ENCODE data around the gene AHSP.

AHSP gene

GRCh38 chr16:31485571-31485970 lies 42.1 kb upstream of the AHSP start:
- H3K4me3 ChIP-seq (ENCODE audit: low read depth, low read length) = no peak overlapping the region
- DNase-seq (ENCODE audit: low read depth) = no peak
- no peak for TF ChIP-seq CTCF (IDR thresholded peaks at IDR 0.05; ENCODE audit: control insufficient read depth, extremely low read depth, insufficient read depth)

GRCh38 chr16:31486045-31486444 lies 41.7 kb upstream of the AHSP start:
- H3K4me3 ChIP-seq (ENCODE audit: low read depth, low read length) = no peak overlapping the region
- TF ChIP-seq CTCF (IDR thresholded peaks at IDR 0.05; ENCODE audit: control insufficient read depth, extremely low read depth, insufficient read depth) = no peak
- no peak for DNase-seq (ENCODE audit: low read depth)

GRCh38 chr16:31487071-31487719 lies 40.5 kb upstream of the AHSP start:
- TF ChIP-seq CTCF (IDR thresholded peaks at IDR 0.05; ENCODE audit: control insufficient read depth, extremely low read depth, insufficient read depth) = no peak
- peak overlapping the region; percentile 49 for H3K4me3 ChIP-seq (ENCODE audit: low read depth, low read length)
- DNase-seq (ENCODE audit: low read depth) = no peak

- TF ChIP-seq CTCF (IDR thresholded peaks at IDR 0.05; ENCODE audit: control insufficient read depth, extremely low read depth, insufficient read depth) = no peak
- no peak for DNase-seq (ENCODE audit: low read depth)
- H3K4me3 ChIP-seq (ENCODE audit: low read depth, low read length) = peak overlapping the region; percentile 49
These were observed 39.8 kb upstream of the AHSP start for GRCh38 chr16:31487720-31488467.

- DNase-seq (ENCODE audit: low read depth) = no peak
- peak overlapping the region; percentile 49 for H3K4me3 ChIP-seq (ENCODE audit: low read depth, low read length)
- TF ChIP-seq CTCF (IDR thresholded peaks at IDR 0.05; ENCODE audit: control insufficient read depth, extremely low read depth, insufficient read depth) = no peak
These were observed 39.0 kb upstream of the AHSP start for GRCh38 chr16:31488468-31489297.

- no peak for DNase-seq (ENCODE audit: low read depth)
- H3K4me3 ChIP-seq (ENCODE audit: low read depth, low read length) = no peak overlapping the region
- no peak for TF ChIP-seq CTCF (IDR thresholded peaks at IDR 0.05; ENCODE audit: control insufficient read depth, extremely low read depth, insufficient read depth)
These were observed 38.5 kb upstream of the AHSP start for GRCh38 chr16:31489298-31489564.

All from LNCaP clone FGC (cell line).